WTC11 (cell line): ENCODE results near the gene RAB24. TPM values are rescaled to one million over a fixed set of nuclear protein-coding genes. Genes with fewer than 3 reads are reported as not detected.

Source experiments
- ATAC-seq: fragments of 200-7000 bp; cut with Tn5 transposase; 2 replicates; pipeline ENCODE4 v1.10.0; 2021; ENCODE audit warnings: mild to moderate bottlenecking, moderate library complexity
- CTCF ChIA-PET: fragments of 300-600 bp; sonication (Branson Sonifier 250); formaldehyde crosslinking; loops from one replicate; lab custom pipeline; 2021; ENCODE audit warnings: antibody characterized with exemption; lab: Charles Lee
- POLR2A ChIA-PET: fragments of 350-600 bp; sonication (Branson Sonifier 250); formaldehyde crosslinking; loops from one replicate; lab custom pipeline; 2021; ENCODE audit warnings: antibody characterized with exemption; lab: Charles Lee
- DNase-seq: peaks from one replicate; pipeline ENCODE4 v3.0.0; 2021; ENCODE audit warnings: low spot score
- H3K27ac Mint-ChIP-seq: 2 replicates; pipeline ENCODE4 v1.8.0; 2021; ENCODE audit warnings: mixed read lengths
- H3K27me3 Mint-ChIP-seq: 2 replicates; pipeline ENCODE4 v1.8.0; 2021; ENCODE audit warnings: low read depth, mild to moderate bottlenecking, moderate library complexity, mixed read lengths
- H3K36me3 Mint-ChIP-seq: 2 replicates; pipeline ENCODE4 v1.8.0; 2021; ENCODE audit warnings: mixed read lengths
- H3K4me1 Mint-ChIP-seq: 2 replicates; pipeline ENCODE4 v1.8.0; 2022; ENCODE audit warnings: mixed read lengths
- H3K4me3 Mint-ChIP-seq: 2 replicates; pipeline ENCODE4 v1.8.0; 2021; ENCODE audit warnings: mild to moderate bottlenecking, moderate library complexity, mixed read lengths
- H3K9me3 Mint-ChIP-seq: 2 replicates; pipeline ENCODE4 v1.8.0; 2021; ENCODE audit warnings: mixed read lengths
- ATF1 ChIP-seq: sonication (generic); formaldehyde crosslinking; IDR thresholded peaks from 2 replicates; pipeline ENCODE4 v1.8.1; 2023; ENCODE audit warnings: mild to moderate bottlenecking, moderate library complexity, missing genetic modification reagents
- ETV6 ChIP-seq: sonication (generic); formaldehyde crosslinking; IDR thresholded peaks from 2 replicates; pipeline ENCODE4 v1.8.1; 2022; ENCODE audit warnings: mild to moderate bottlenecking, missing genetic modification reagents
- FOXK1 ChIP-seq: sonication (generic); formaldehyde crosslinking; IDR thresholded peaks from 2 replicates; pipeline ENCODE4 v1.8.0; 2022; ENCODE audit warnings: mild to moderate bottlenecking, moderate library complexity, missing genetic modification reagents
- FOXP1 ChIP-seq: sonication (generic); formaldehyde crosslinking; IDR thresholded peaks from 2 replicates; pipeline ENCODE4 v1.8.0; 2022; ENCODE audit warnings: missing genetic modification reagents, mild to moderate bottlenecking, moderate library complexity, borderline replicate concordance
- GABPB1 ChIP-seq: sonication (generic); formaldehyde crosslinking; IDR thresholded peaks from 2 replicates; pipeline ENCODE4 v1.8.1; 2023; ENCODE audit warnings: mild to moderate bottlenecking, missing genetic modification reagents
- HMGA2 ChIP-seq: fragments of 250-450 bp; sonication (Bioruptor Pico); IDR thresholded peaks from 2 replicates; pipeline ENCODE4 v1.4.0; 2021; ENCODE audit warnings: mild to moderate bottlenecking, moderate library complexity
- SMAD3 ChIP-seq: sonication (generic); formaldehyde crosslinking; IDR thresholded peaks from 2 replicates; pipeline ENCODE4 v1.8.0; 2022; ENCODE audit warnings: missing genetic modification reagents, mild to moderate bottlenecking, borderline replicate concordance
- TP53 ChIP-seq: sonication (generic); formaldehyde crosslinking; IDR thresholded peaks from 2 replicates; pipeline ENCODE4 v1.8.1; 2023; ENCODE audit warnings: mild to moderate bottlenecking, missing genetic modification reagents
- ZNF121 ChIP-seq: sonication (generic); formaldehyde crosslinking; IDR thresholded peaks from 2 replicates; pipeline ENCODE4 v1.8.0; 2023; ENCODE audit warnings: missing genetic modification reagents
- total RNA-seq: library from RNA; stranded (reverse); gene quantifications from 3 replicates; pipeline ENCODE4 v1.2.3, GENCODE V29; 2021
- TF ChIP-seq, protein P1 (sequence below): sonication (generic); formaldehyde crosslinking; IDR thresholded peaks from 2 replicates; pipeline ENCODE4 v1.8.1; 2023; ENCODE audit warnings: mild to moderate bottlenecking, moderate library complexity, missing genetic modification reagents
- TF ChIP-seq, protein P2 (sequence below): sonication (generic); formaldehyde crosslinking; IDR thresholded peaks from 2 replicates; pipeline ENCODE4 v1.8.1; 2022; ENCODE audit warnings: mild to moderate bottlenecking, moderate library complexity, missing genetic modification reagents
- TF ChIP-seq, protein P3 (sequence below): sonication (generic); formaldehyde crosslinking; IDR thresholded peaks from 2 replicates; pipeline ENCODE4 v1.8.0; 2022; ENCODE audit warnings: mild to moderate bottlenecking, missing genetic modification reagents
- TF ChIP-seq, protein P4 (sequence below): sonication (generic); formaldehyde crosslinking; IDR thresholded peaks from 2 replicates; pipeline ENCODE4 v1.8.0; 2023; ENCODE audit warnings: missing genetic modification reagents

RAB24 gene
- total RNA-seq, 1 experiment from 2014 or later, result 37.0 TPM

DNA sequence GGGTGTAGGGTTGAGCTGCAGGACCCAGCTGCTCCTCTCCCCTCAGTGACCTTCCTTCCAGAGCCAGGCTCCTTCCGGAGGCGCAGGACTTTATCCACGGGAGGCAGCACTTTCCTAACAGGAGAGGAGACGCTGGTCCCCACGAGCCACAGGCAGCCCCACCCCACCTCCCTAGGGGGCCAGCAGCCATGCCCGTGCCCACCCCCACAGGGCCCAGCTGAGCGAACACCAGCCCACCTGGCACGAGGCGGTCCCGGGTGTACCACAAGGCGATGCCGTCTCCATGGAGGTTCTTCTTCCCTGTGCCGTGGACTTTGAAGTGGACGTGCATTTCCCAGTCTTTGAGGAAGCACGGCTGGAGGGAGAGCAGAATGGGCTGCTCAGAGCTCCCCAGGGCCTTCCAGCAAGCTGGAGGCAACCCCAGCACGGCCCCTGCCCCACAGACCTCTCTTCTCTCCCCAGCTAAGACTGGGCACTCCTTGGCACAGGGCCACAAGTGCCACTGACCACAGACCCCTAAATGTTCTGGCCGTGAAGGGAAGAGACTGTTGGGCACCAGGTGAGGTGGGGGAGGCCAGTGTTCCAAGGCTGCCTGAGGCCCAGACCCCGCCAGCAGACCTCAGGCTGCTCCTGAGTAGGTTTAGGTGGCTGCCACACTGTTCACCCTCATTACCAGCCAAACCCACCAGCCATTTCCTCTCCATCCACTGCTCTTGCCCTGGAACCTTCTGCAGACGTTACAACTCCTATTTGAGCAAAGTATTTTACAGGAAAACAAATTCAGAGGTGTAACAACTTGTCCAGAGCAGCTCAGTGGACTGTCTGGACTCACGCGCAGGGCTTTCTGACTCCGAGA, 35.0 kb upstream of the RAB24 start:
- DNase-seq (no peak), ATAC-seq (no peak)
- TF ChIP-seq, protein P1, sequence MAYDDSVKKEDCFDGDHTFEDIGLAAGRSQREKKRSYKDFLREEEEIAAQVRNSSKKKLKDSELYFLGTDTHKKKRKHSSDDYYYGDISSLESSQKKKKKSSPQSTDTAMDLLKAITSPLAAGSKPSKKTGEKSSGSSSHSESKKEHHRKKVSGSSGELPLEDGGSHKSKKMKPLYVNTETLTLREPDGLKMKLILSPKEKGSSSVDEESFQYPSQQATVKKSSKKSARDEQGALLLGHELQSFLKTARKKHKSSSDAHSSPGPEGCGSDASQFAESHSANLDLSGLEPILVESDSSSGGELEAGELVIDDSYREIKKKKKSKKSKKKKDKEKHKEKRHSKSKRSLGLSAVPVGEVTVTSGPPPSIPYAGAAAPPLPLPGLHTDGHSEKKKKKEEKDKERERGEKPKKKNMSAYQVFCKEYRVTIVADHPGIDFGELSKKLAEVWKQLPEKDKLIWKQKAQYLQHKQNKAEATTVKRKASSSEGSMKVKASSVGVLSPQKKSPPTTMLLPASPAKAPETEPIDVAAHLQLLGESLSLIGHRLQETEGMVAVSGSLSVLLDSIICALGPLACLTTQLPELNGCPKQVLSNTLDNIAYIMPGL (CRISPR knock-in tag), result no peak
- TF ChIP-seq GABPB1 (no peak), SMAD3 (CRISPR knock-in tag) (no peak), FOXP1 (CRISPR knock-in tag) (no peak), ATF1 (CRISPR knock-in tag) (no peak)
- H3K27ac Mint-ChIP-seq, result peak overlapping the region; percentile 86
- no peaks in the 10 kb centered on the region for H3K27me3 Mint-ChIP-seq
- ChIA-PET POLR2A (interaction anchor here (0.6 kb wide), 1 partner anchor 11 kb away, joined by 8 read pairs; no protein-coding TSS in a partner anchor), CTCF (interaction anchor here (0.8 to 1.3 kb wide), 2 partner anchors 11 to 29 kb away, joined by 3 to 4 read pairs; no protein-coding TSS in a partner anchor)
- peaks cover 53% of the 10 kb centered on the region for H3K36me3 Mint-ChIP-seq
- no peak overlapping the region for H3K4me3 Mint-ChIP-seq
- H3K9me3 Mint-ChIP-seq, result no peaks in the 10 kb centered on the region
- peaks cover 41% of the 10 kb centered on the region for H3K4me1 Mint-ChIP-seq

- peaks cover 41% of the 10 kb centered on the region for H3K4me1 Mint-ChIP-seq
- CTCF ChIA-PET, result interaction anchor here (0.6 to 2.5 kb wide), 17 partner anchors 9 to 165 kb away, joined by 3 to 23 read pairs (median 5); partner anchors contain the start of gene LMAN2
- peak; percentile 71 for ATAC-seq
- H3K9me3 Mint-ChIP-seq, result no peaks in the 10 kb centered on the region
- peak overlapping the region; percentile 97 for H3K27ac Mint-ChIP-seq
- TF ChIP-seq, protein P2, sequence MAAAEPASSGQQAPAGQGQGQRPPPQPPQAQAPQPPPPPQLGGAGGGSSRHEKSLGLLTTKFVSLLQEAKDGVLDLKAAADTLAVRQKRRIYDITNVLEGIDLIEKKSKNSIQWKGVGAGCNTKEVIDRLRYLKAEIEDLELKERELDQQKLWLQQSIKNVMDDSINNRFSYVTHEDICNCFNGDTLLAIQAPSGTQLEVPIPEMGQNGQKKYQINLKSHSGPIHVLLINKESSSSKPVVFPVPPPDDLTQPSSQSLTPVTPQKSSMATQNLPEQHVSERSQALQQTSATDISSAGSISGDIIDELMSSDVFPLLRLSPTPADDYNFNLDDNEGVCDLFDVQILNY, result no peak
- no peak for TF ChIP-seq TP53 (CRISPR knock-in tag)
- 0 out of 2 replicates have a peak, but pooled peaks have one; percentile 55 for TF ChIP-seq FOXK1
- TF ChIP-seq, protein P3, sequence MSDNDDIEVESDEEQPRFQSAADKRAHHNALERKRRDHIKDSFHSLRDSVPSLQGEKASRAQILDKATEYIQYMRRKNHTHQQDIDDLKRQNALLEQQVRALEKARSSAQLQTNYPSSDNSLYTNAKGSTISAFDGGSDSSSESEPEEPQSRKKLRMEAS (CRISPR knock-in tag), result peak; percentile 64; the same call in 1 of the 2 replicates
- TF ChIP-seq HMGA2, result no peak
- TF ChIP-seq, protein P4, sequence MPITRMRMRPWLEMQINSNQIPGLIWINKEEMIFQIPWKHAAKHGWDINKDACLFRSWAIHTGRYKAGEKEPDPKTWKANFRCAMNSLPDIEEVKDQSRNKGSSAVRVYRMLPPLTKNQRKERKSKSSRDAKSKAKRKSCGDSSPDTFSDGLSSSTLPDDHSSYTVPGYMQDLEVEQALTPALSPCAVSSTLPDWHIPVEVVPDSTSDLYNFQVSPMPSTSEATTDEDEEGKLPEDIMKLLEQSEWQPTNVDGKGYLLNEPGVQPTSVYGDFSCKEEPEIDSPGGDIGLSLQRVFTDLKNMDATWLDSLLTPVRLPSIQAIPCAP (CRISPR knock-in tag), result no peak
- TF ChIP-seq ETV6 (CRISPR knock-in tag), result 0 out of 2 replicates have a peak, but pooled peaks have one; percentile 25
- peak; percentile 52 for TF ChIP-seq ZNF121 (CRISPR knock-in tag)
- POLR2A ChIA-PET, result interaction anchor here (0.9 to 1.1 kb wide), 3 partner anchors 15 to 36 kb away, joined by 3 to 4 read pairs (median 4); partner anchors contain the start of gene LMAN2
- peak; percentile 53 for DNase-seq
- H3K4me3 Mint-ChIP-seq, result no peak overlapping the region
- H3K36me3 Mint-ChIP-seq, result peaks cover 58% of the 10 kb centered on the region
- no peaks in the 10 kb centered on the region for H3K27me3 Mint-ChIP-seq
Observed at GRCh38 chr5:177336603-177337494, 33.3 kb upstream of the RAB24 start.

DNA sequence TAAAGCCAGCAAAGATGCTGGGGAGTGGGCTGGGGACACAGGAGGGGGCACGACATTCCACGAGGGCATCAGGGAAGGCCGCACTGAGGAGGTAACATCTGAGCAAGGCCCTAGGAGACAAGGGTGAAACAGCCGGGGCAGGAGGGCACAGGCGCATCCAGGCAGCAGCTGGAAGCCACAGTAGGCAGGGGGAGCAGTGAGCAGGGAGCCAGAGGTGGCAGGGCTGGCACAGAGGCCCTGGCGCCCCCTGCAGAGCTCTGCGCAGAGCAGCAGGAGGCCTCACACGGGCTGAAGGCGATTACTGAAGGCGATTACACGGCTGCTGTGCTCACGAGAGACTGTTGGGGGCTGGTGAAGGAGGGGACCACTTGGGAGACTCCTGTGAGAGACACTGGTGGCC, 32.6 kb upstream of the RAB24 start:
- no peak overlapping the region for H3K4me3 Mint-ChIP-seq
- H3K27me3 Mint-ChIP-seq, result no peaks in the 10 kb centered on the region
- ChIA-PET POLR2A (interaction anchor here (0.9 to 1.1 kb wide), 2 partner anchors 27 to 37 kb away, joined by 3 to 4 read pairs; no protein-coding TSS in a partner anchor), CTCF (interaction anchor here (0.6 to 2.5 kb wide), 18 partner anchors 8 to 165 kb away, joined by 3 to 23 read pairs (median 4); partner anchors contain the start of gene LMAN2)
- ATAC-seq (peak; percentile 5), DNase-seq (no peak)
- H3K27ac Mint-ChIP-seq, result peak overlapping the region; percentile 97
- H3K9me3 Mint-ChIP-seq, result no peaks in the 10 kb centered on the region
- peaks cover 57% of the 10 kb centered on the region for H3K36me3 Mint-ChIP-seq
- TF ChIP-seq ZNF121 (CRISPR knock-in tag), result no peak
- H3K4me1 Mint-ChIP-seq, result peaks cover 41% of the 10 kb centered on the region
